HepG2 (cell line): ENCODE results near the gene RPL38. TPM values are rescaled to one million over a fixed set of nuclear protein-coding genes. Genes with fewer than 3 reads are reported as not detected.

Source experiments
- ATAC-seq: fragments of 200-7000 bp; cut with Tn5 transposase; 3 replicates; pipeline ENCODE4 v1.9.1; 2020; ENCODE audit warnings: mild to moderate bottlenecking, moderate library complexity
- BruUV-seq: library from RNA; stranded (reverse); fragments of 400-500 nt; replicated peaks from 2 replicates; lab custom pipeline; 2021; lab: Mats Ljungman, UMichigan
- CTCF ChIA-PET: fragments of 300-600 bp; formaldehyde crosslinking; extraction: SDS; loops from one replicate; lab custom pipeline; 2021; ENCODE audit warnings: low total read pairs, inconsistent platforms, low intra/inter-chr PET ratio; lab: Yijun Ruan, JAX
- POLR2A ChIA-PET: fragments of 350-600 bp; sonication (Branson Sonifier 250); formaldehyde crosslinking; loops from one replicate; lab custom pipeline; 2020; ENCODE audit warnings: antibody characterized with exemption, inconsistent platforms; lab: Yijun Ruan, JAX
- DNase-seq: peaks from one replicate; pipeline ENCODE4 v3.0.0-alpha.2; 2015; ENCODE audit warnings: low spot score
- FAIRE-seq: peaks from 3 replicates; lab custom pipeline; 2011; peaks lifted over from hg19 to GRCh38; lab: Jason Lieb, UNC
- H2AFZ ChIP-seq: one replicate; pipeline ENCODE4 v1.6.1; 2011; ENCODE audit warnings: low read length, inconsistent platforms
- H3K27ac ChIP-seq: fragments of 300-600 bp; 3 replicates; pipeline ENCODE4 v1.8.0; 2011; ENCODE audit warnings: mixed run types, mild to moderate bottlenecking, mixed read lengths, low read length, inconsistent platforms; ENCODE audit not compliant: insufficient read depth; ENCODE audit errors: extremely low read length
- H3K27me3 ChIP-seq, 2 experiments: fragments of 200-600 bp in 1 of 2; 2 replicates in 1 of 2; 3 replicates in 1 of 2; pipeline versions ENCODE4 v1.6.0 to v1.8.0; 2011; ENCODE audit warnings: low read length in 2 of 2, mild to moderate bottlenecking in 2 of 2, moderate library complexity in 2 of 2, inconsistent platforms in 1 of 2; ENCODE audit not compliant: insufficient read depth in 2 of 2, control insufficient read depth in 1 of 2
- H3K36me3 ChIP-seq, 2 experiments: fragments of 200-600 bp in 1 of 2; replicated peaks in 1 of 2; 2 replicates in 1 of 2; 3 replicates in 1 of 2; pipeline versions ENCODE4 v1.5.1 to v1.8.0; 2011; ENCODE audit warnings: low read length in 2 of 2, inconsistent platforms in 1 of 2; ENCODE audit not compliant: insufficient read depth in 2 of 2, control insufficient read depth in 1 of 2
- H3K4me1 ChIP-seq: 2 replicates; pipeline ENCODE4 v1.5.1; 2012; ENCODE audit warnings: low read length, inconsistent platforms; ENCODE audit not compliant: insufficient read depth
- H3K4me2 ChIP-seq: 2 replicates; pipeline ENCODE4 v1.6.0; 2011; ENCODE audit warnings: low read depth, low read length, inconsistent platforms
- H3K4me3 ChIP-seq, 3 experiments: fragments of 200-600 bp in 1 of 3; sonication (generic), shearing (Covaris generic) in 1 of 3; replicated peaks in 1 of 3; 2 replicates each; pipeline ENCODE4 v1.5.1; 2011 to 2016; ENCODE audit warnings: low read length in 3 of 3, inconsistent platforms in 2 of 3, low read depth in 2 of 3, mild to moderate bottlenecking in 2 of 3, control low read depth in 1 of 3, mixed read lengths in 1 of 3; ENCODE audit not compliant: insufficient read depth in 1 of 3
- H3K79me2 ChIP-seq: one replicate; pipeline ENCODE4 v1.6.1; 2011; ENCODE audit warnings: low read length, inconsistent platforms; ENCODE audit not compliant: insufficient read depth
- H3K9ac ChIP-seq: 2 replicates; pipeline ENCODE4 v1.6.0; 2011; ENCODE audit warnings: mild to moderate bottlenecking, low read depth, low read length, inconsistent platforms; ENCODE audit not compliant: insufficient read depth
- H3K9me3 ChIP-seq: 2 replicates; pipeline ENCODE4 v1.5.1; 2012; ENCODE audit warnings: mild to moderate bottlenecking, low read length
- H4K20me1 ChIP-seq: 2 replicates; pipeline ENCODE4 v1.6.0; 2011; ENCODE audit warnings: inconsistent platforms, mild to moderate bottlenecking, low read length, moderate library complexity; ENCODE audit not compliant: insufficient read depth
- BORCS8-MEF2B ChIP-seq: sonication (generic); formaldehyde crosslinking; IDR thresholded peaks from 2 replicates; pipeline ENCODE4 v1.8.0; 2022; ENCODE audit warnings: mild to moderate bottlenecking, missing genetic modification reagents
- FUBP1 ChIP-seq: sonication (generic); formaldehyde crosslinking; IDR thresholded peaks from 2 replicates; pipeline ENCODE4 v1.5.1; 2020; ENCODE audit warnings: missing genetic modification reagents, mild to moderate bottlenecking, borderline replicate concordance
- NBN ChIP-seq: fragments of 450-650 bp; conservative IDR thresholded peaks from 2 replicates; pipeline ENCODE4 v1.6.1; 2017
- NONO ChIP-seq, 2 experiments: fragments of 450-650 bp in 1 of 2; sonication (generic) in 1 of 2; formaldehyde crosslinking in 1 of 2; IDR thresholded peaks in 1 of 2; conservative IDR thresholded peaks in 1 of 2; 2 replicates each; pipeline versions ENCODE4 v1.6.1 to v1.8.0; 2017 to 2022; ENCODE audit warnings: mild to moderate bottlenecking in 1 of 2, missing genetic modification reagents in 1 of 2, moderate library complexity in 1 of 2
- PBX3 ChIP-seq: sonication (generic); formaldehyde crosslinking; IDR thresholded peaks from 2 replicates; pipeline ENCODE4 v1.8.1; 2023; ENCODE audit warnings: missing genetic modification reagents, inconsistent platforms, borderline replicate concordance
- SALL1 ChIP-seq: sonication (generic); formaldehyde crosslinking; IDR thresholded peaks from 2 replicates; pipeline ENCODE4 v1.8.0; 2022; ENCODE audit warnings: mild to moderate bottlenecking, missing genetic modification reagents
- SOX6 ChIP-seq, 2 experiments: fragments of 450-650 bp in 1 of 2; sonication (generic) in 1 of 2; formaldehyde crosslinking in 1 of 2; IDR thresholded peaks; 2 replicates each; pipeline versions ENCODE4 v1.4.0 to v1.6.1; 2017 to 2020; ENCODE audit warnings: antibody characterized with exemption in 1 of 2, mild to moderate bottlenecking in 1 of 2, missing genetic modification reagents in 1 of 2
- TOE1 ChIP-seq: sonication (generic); formaldehyde crosslinking; IDR thresholded peaks from 2 replicates; pipeline ENCODE4 v1.4.0; 2020; ENCODE audit warnings: mild to moderate bottlenecking, missing genetic modification reagents
- ZNF446 ChIP-seq: sonication (generic); formaldehyde crosslinking; IDR thresholded peaks from 2 replicates; pipeline ENCODE4 v1.5.0; 2020; ENCODE audit warnings: mild to moderate bottlenecking, missing genetic modification reagents
- WGBS: methylation state at CpG from one replicate; pipeline ENCODE4 v1.1.6; 2017; ENCODE audit warnings: low lambda C conversion rate; 5-methylcytosine and 5-hydroxymethylcytosine counted together
- in situ Hi-C: cut with HindIII; loops from 2 replicates; pipeline ENCODE4 v1.10.0; 2017; ENCODE audit warnings: low pct_unique_long_range_greater_than_20kb; ENCODE audit not compliant: extremely low pct_ligation_motif_present
- intact Hi-C: fragments of 100-400 bp; cut with micrococcal nuclease; formaldehyde crosslinking; loops from one replicate; pipeline ENCODE4 v1.10.0; 2022; ENCODE audit not compliant: unreplicated experiment
- polyA plus RNA-seq, 8 experiments: library from polyadenylated mRNA; depleted of rRNA in 3 of 8; stranded (reverse) in 7 of 8; unstranded in 1 of 8; fragments of >200 nt; fragmentation: Illumina TruSeq in 4 of 8; extraction: Trizol in 4 of 8; gene quantifications; 2 replicates each; pipeline versions ENCODE4 v1.2.1 to v1.2.3, GENCODE V29; 2011 to 2016; ENCODE audit warnings: low read depth in 4 of 8, missing spikeins in 1 of 8, mixed read lengths in 1 of 8; ENCODE audit not compliant: insufficient read depth in 1 of 8
- total RNA-seq, 5 experiments: library from RNA; depleted of rRNA; stranded (reverse); fragments of >200 nt; fragmentation: Illumina TruSeq; extraction: Trizol; gene quantifications; 2 replicates each; pipeline ENCODE4 v1.2.3, GENCODE V29; 2016; ENCODE audit warnings: low read depth in 1 of 5

The RPL38 gene
- total and polyA plus RNA-seq, 2 of the 13 experiments (the other 11 are each of a cell fraction or from before 2014, with no cell fraction given): 2,370 to 2,372 TPM

GRCh38 chr17:74243013-74243755 is 39.7 kb downstream of the RPL38 start:
- TF ChIP-seq BORCS8-MEF2B (CRISPR knock-in tag) (no peak), SOX6 (IDR thresholded peaks at IDR 0.05) (no peak), SOX6 (CRISPR knock-in tag; IDR thresholded peaks at IDR 0.05) (no peak), PBX3 (CRISPR knock-in tag) (no peak), TOE1 (CRISPR knock-in tag) (no peak), NBN (no peak), SALL1 (CRISPR knock-in tag) (no peak), FUBP1 (CRISPR knock-in tag) (no peak), NONO (IDR thresholded peaks at IDR 0.05) (no peak), NONO (CRISPR knock-in tag; conservative IDR thresholded peaks at IDR 0.05) (no peak), ZNF446 (CRISPR knock-in tag) (no peak)
- FAIRE-seq (no peak), ATAC-seq (no peak), DNase-seq (no peak)
- POLR2A ChIA-PET: no interaction called here
- WGBS: 39% methylated on average over 10 of the region's 13 CpGs
- H3K4me1 ChIP-seq: peaks cover 10% of the 10 kb centered on the region
- in situ Hi-C loops (no loop called here), intact Hi-C loops (no loop called here)
- H4K20me1 ChIP-seq: no peaks in the 10 kb centered on the region
- H3K27me3 ChIP-seq: peaks cover 0 to 1% of the 10 kb centered on the region in 2 experiments; a peak in 1 of 5 replicates
- H3K27ac ChIP-seq: no peak overlapping the region
- no peaks in the 10 kb centered on the region for H3K9me3 ChIP-seq
- BruUV-seq: no TSS peak
- H3K9ac ChIP-seq: no peak overlapping the region
- no peak overlapping the region for H3K4me2 ChIP-seq
- H3K79me2 ChIP-seq: no peaks in the 10 kb centered on the region
- no peak overlapping the region for H2AFZ ChIP-seq
- H3K4me3 ChIP-seq: no peak overlapping the region
- CTCF ChIA-PET: no interaction called here
- H3K36me3 ChIP-seq: no peaks in the 10 kb centered on the region
